Large intestine (tissue), 3 donors: Measurements from ENCODE around the gene CCNL1. TPM values are rescaled to one million over a fixed set of nuclear protein-coding genes. Genes with fewer than 3 reads are reported as not detected.

ENCODE experiments used
- DNase-seq, 2 donors: peaks; one replicate each; pipeline versions ENCODE4 v3.0.0 to v3.0.0-alpha.2; 2013
- H3K27ac ChIP-seq: one replicate; pipeline ENCODE4 v1.5.1; 2013; ENCODE audit warnings: low read length
- H3K27me3 ChIP-seq: 2 replicates; pipeline ENCODE4 v1.6.1; 2013; ENCODE audit warnings: low read length; ENCODE audit not compliant: control insufficient read depth, insufficient read depth
- H3K36me3 ChIP-seq: 2 replicates; pipeline ENCODE4 v1.6.1; 2013; ENCODE audit warnings: low read length; ENCODE audit not compliant: control insufficient read depth, insufficient read depth
- H3K4me1 ChIP-seq: one replicate; pipeline ENCODE4 v1.6.1; 2013; ENCODE audit warnings: low read length; ENCODE audit not compliant: control insufficient read depth, insufficient read depth
- H3K4me3 ChIP-seq: one replicate; pipeline ENCODE4 v1.5.1; 2013; ENCODE audit warnings: low read length
- H3K9me3 ChIP-seq: one replicate; pipeline ENCODE4 v1.6.1; 2013; ENCODE audit warnings: mild to moderate bottlenecking, low read depth, low read length, moderate library complexity; ENCODE audit not compliant: control insufficient read depth
- WGBS: methylation state at CpG from one replicate; pipeline ENCODE4 v1.1.5; 2013; ENCODE audit warnings: low lambda C conversion rate; ENCODE audit not compliant: insufficient coverage; 5-methylcytosine and 5-hydroxymethylcytosine counted together
- polyA plus RNA-seq: library from polyadenylated mRNA; unstranded; fragments of 120-200 nt; gene quantifications from one replicate; pipeline ENCODE4 v1.2.1, GENCODE V29; 2013

The CCNL1 gene
- polyA plus RNA-seq, 1 donor: 255 TPM

DNA sequence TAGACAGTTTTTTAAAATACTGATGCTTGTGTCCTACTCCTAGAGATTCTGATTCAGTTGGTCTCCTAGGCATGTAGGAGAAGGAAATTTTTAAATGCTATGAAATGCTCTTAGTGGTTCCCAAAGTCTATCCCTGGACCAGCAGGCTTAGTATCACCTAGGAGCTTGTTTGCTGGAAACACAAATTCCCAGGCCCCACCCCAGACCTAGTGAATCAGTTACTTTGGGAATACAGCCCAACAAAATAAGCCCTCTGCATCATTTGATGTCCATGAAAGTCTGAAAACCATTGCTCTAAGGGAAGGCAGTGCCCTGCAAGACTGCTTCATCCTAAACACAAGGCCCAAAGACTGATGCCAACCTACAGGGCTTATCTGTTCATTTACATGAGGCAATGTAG lies 36.3 kb downstream of the CCNL1 start:
- Histone ChIP-seq H3K4me1 (peaks cover 80% of the 10 kb centered on the region), H3K4me3 (no peak overlapping the region), H3K9me3 (peaks cover 2% of the 10 kb centered on the region), H3K27me3 (no peaks in the 10 kb centered on the region), H3K36me3 (no peaks in the 10 kb centered on the region), H3K27ac (no peak overlapping the region)
- peak in 1 of 2 donors; percentile 31 for DNase-seq

DNA sequence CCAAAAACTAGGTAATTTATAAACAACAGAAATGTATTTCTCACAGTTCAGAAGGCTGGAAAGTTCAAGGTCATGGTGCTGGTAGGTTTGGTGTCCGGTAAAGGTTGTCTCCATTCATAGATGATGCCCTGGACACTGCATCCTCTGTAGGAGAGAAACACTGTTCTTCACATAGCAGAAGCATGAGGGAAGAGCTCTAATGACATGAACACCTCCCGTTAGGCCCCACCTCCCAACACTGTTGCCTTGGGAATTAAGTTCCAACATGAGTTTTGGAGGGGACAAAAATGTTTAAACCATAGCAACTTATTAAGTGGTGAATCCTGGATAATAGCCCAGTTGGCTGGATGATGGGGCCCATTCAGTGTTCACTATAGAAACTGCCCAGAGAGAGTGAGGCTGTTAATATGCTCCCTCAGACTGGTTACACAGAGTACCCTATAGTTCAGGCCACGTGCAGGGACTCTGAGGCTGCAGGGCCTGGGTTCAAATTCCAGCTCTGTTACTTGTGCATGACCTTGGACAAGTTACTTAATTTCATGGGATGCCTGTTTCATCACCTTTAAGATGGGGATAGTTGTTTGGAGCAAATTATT lies 37.0 kb downstream of the CCNL1 start:
- peaks cover 2% of the 10 kb centered on the region for H3K9me3 ChIP-seq
- no peaks in the 10 kb centered on the region for H3K27me3 ChIP-seq
- H3K36me3 ChIP-seq: no peaks in the 10 kb centered on the region
- DNase-seq: peak in 1 of 2 donors; percentile 49
- H3K4me3 ChIP-seq: no peak overlapping the region
- H3K4me1 ChIP-seq: peaks cover 73% of the 10 kb centered on the region
- 93% methylated on average over 2 of the region's 3 CpGs for WGBS
- H3K27ac ChIP-seq: peak overlapping the region; percentile 84

GRCh38 chr3:157122116-157122515 lies 37.8 kb downstream of the CCNL1 start:
- H3K27me3 ChIP-seq: no peaks in the 10 kb centered on the region
- WGBS: no CpG with 5 or more reads among the region's 2 CpGs
- H3K27ac ChIP-seq: peak overlapping the region; percentile 84
- H3K4me1 ChIP-seq: peaks cover 65% of the 10 kb centered on the region
- H3K4me3 ChIP-seq: no peak overlapping the region
- peak in 1 of 2 donors; percentile 70 for DNase-seq
- H3K9me3 ChIP-seq: peaks cover 2% of the 10 kb centered on the region
- no peaks in the 10 kb centered on the region for H3K36me3 ChIP-seq

- Histone ChIP-seq H3K27me3 (no peaks in the 10 kb centered on the region), H3K9me3 (peaks cover 2% of the 10 kb centered on the region), H3K27ac (peak overlapping the region; percentile 84), H3K4me3 (no peak overlapping the region), H3K36me3 (no peaks in the 10 kb centered on the region), H3K4me1 (peaks cover 59% of the 10 kb centered on the region)
- DNase-seq: peak in 1 of 2 donors; percentile 38
- WGBS: no CpG with 5 or more reads among the region's 1 CpG
Measured at GRCh38 chr3:157121522-157121921, 38.4 kb downstream of the CCNL1 start.

- H3K4me1 ChIP-seq: peaks cover 57% of the 10 kb centered on the region
- DNase-seq: peak; percentile 93 to 96
- no CpG with 5 or more reads among the region's 56 CpGs for WGBS
Measured at GRCh38 chr3:157120071-157120892, 39.7 kb downstream of the CCNL1 start.

GRCh38 chr3:157119369-157119951 lies 40.5 kb downstream of the CCNL1 start:
- Histone ChIP-seq H3K27me3 (no peaks in the 10 kb centered on the region), H3K9me3 (peaks cover 2% of the 10 kb centered on the region), H3K27ac (peak overlapping the region; percentile 84), H3K4me3 (no peak overlapping the region), H3K36me3 (no peaks in the 10 kb centered on the region), H3K4me1 (peaks cover 53% of the 10 kb centered on the region)
- peak in 1 of 2 donors; percentile 67 for DNase-seq
- WGBS: 47% methylated on average over 2 of the region's 7 CpGs

More at GRCh38 chr3:157120071-157120892, 39.7 kb downstream of the CCNL1 start:
- H3K9me3 ChIP-seq: peaks cover 2% of the 10 kb centered on the region
- no peaks in the 10 kb centered on the region for H3K27me3 ChIP-seq
- H3K27ac ChIP-seq: peak overlapping the region; percentile 84
- no peaks in the 10 kb centered on the region for H3K36me3 ChIP-seq
- peak overlapping the region; percentile 4 for H3K4me3 ChIP-seq

- WGBS: no CpG with 5 or more reads among the region's 4 CpGs
- H3K4me3 ChIP-seq: no peak overlapping the region
- peaks cover 2% of the 10 kb centered on the region for H3K9me3 ChIP-seq
- H3K27me3 ChIP-seq: no peaks in the 10 kb centered on the region
- no peak overlapping the region for H3K27ac ChIP-seq
- peaks cover 45% of the 10 kb centered on the region for H3K4me1 ChIP-seq
- DNase-seq: no peak
- H3K36me3 ChIP-seq: no peaks in the 10 kb centered on the region
Measured at GRCh38 chr3:157117875-157118654, 41.9 kb downstream of the CCNL1 start.

GRCh38 chr3:157117206-157117605 lies 42.7 kb downstream of the CCNL1 start:
- H3K4me3 ChIP-seq: no peak overlapping the region
- no CpG with 5 or more reads among the region's 3 CpGs for WGBS

DNA sequence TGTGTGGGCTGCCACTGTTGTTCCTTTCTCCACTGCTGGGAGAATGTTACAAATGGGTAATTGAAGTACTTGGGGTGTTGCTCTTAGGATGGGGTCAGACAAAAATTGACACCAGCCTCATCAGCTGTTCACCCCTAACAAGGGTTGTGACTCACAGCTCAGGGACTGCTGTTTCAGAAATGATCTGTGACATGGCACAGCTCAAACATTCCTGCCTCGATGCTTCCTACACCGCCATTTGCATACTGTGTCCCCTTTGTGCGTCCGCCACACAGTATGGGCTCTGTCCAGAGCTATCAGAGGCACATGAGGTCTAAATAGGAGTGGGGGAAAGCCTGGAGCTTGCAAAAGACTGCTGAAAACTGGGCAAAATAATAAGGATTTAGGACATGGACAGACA lies 43.9 kb downstream of the CCNL1 start:
- peaks cover 26% of the 10 kb centered on the region for H3K4me1 ChIP-seq
- no peaks in the 10 kb centered on the region for H3K36me3 ChIP-seq
- no peak overlapping the region for H3K4me3 ChIP-seq
- WGBS: no CpG with 5 or more reads among the region's 4 CpGs
- H3K9me3 ChIP-seq: peaks cover 2% of the 10 kb centered on the region
- no peak overlapping the region for H3K27ac ChIP-seq
- DNase-seq: no peak
- H3K27me3 ChIP-seq: no peaks in the 10 kb centered on the region

More at GRCh38 chr3:157117206-157117605, 42.7 kb downstream of the CCNL1 start:
- Histone ChIP-seq H3K27me3 (no peaks in the 10 kb centered on the region), H3K36me3 (no peaks in the 10 kb centered on the region), H3K9me3 (peaks cover 2% of the 10 kb centered on the region), H3K4me1 (peaks cover 37% of the 10 kb centered on the region), H3K27ac (no peak overlapping the region)
- DNase-seq: no peak
